ENCODE data around the gene ZNF813.

Gene ZNF813

GRCh38 chr19:53521373-53522202 lies 54.1 kb downstream of the ZNF813 start:
- DNase-seq: no peak

GRCh38 chr19:53525922-53526321 lies 58.4 kb downstream of the ZNF813 start:
- no peak for DNase-seq

- DNase-seq: no peak
Measured at GRCh38 chr19:53530622-53531021, 63.1 kb downstream of the ZNF813 start.

GRCh38 chr19:53531457-53531856 lies 63.9 kb downstream of the ZNF813 start:
- DNase-seq: no peak

- no peak for DNase-seq
Measured at GRCh38 chr19:53532362-53532761, 64.8 kb downstream of the ZNF813 start.

- no peak for DNase-seq
Measured at GRCh38 chr19:53536225-53536548, 68.7 kb downstream of the ZNF813 start.

GRCh38 chr19:53537121-53537520 lies 69.6 kb downstream of the ZNF813 start:
- no peak for DNase-seq

GRCh38 chr19:53537521-53538377 lies 70.2 kb downstream of the ZNF813 start, which contains the start of gene ZNF331:
TSS of gene ZNF331 (plus strand) at chr19:53538145. CDS start at chr19:53569377, 31,232 bp downstream.
- no peak for DNase-seq

- DNase-seq: no peak
Measured at GRCh38 chr19:53538378-53539109, 71.0 kb downstream of the ZNF813 start.

- DNase-seq: no peak
Measured at GRCh38 chr19:53540091-53540490, 72.6 kb downstream of the ZNF813 start.

GRCh38 chr19:53541971-53542370 lies 74.4 kb downstream of the ZNF813 start:
- DNase-seq: no peak

GRCh38 chr19:53545271-53546065 lies 77.9 kb downstream of the ZNF813 start:
- no peak for DNase-seq

Data from NCI-H1694 (cell line).